Stomach (tissue), 9 donors: ENCODE results near the gene ZFP92. TPM values are rescaled to one million over a fixed set of nuclear protein-coding genes. Genes with fewer than 3 reads are reported as not detected.

Experiments
- DNase-seq, 2 donors: peaks; one replicate each; pipeline versions ENCODE4 v3.0.0 to v3.0.0-alpha.2; 2013 to 2019
- H3K27ac ChIP-seq, 5 donors: fragments of 200-600 bp in 4 of 5; sonication (generic) in 4 of 5; one replicate each; pipeline ENCODE4 v1.5.1; 2013 to 2019; ENCODE audit warnings: mild to moderate bottlenecking in 1 of 5, moderate library complexity in 1 of 5
- H3K27me3 ChIP-seq, 3 donors: fragments of 200-600 bp; sonication (generic); one replicate each; pipeline ENCODE4 v1.5.1; 2017 to 2019; ENCODE audit warnings: mixed run types in 1 of 3
- H3K36me3 ChIP-seq, 4 donors: fragments of 200-600 bp; sonication (generic); 1 replicate in 3 of 4; 2 replicates in 1 of 4; pipeline ENCODE4 v1.5.1; 2016 to 2019
- H3K4me1 ChIP-seq, 4 donors: fragments of 200-600 bp; sonication (generic); one replicate each; pipeline ENCODE4 v1.5.1; 2016 to 2019
- H3K4me3 ChIP-seq, 4 donors: fragments of 200-600 bp; sonication (generic) in 3 of 4; one replicate each; pipeline ENCODE4 v1.5.1; 2016 to 2019; ENCODE audit warnings: mild to moderate bottlenecking in 1 of 4
- H3K9me3 ChIP-seq, 4 donors: fragments of 200-600 bp; sonication (generic); one replicate each; pipeline ENCODE4 v1.5.1; 2016 to 2019
- EP300 ChIP-seq: sonication (generic); formaldehyde crosslinking; IDR thresholded peaks from one replicate; pipeline ENCODE4 v1.6.1; 2017; ENCODE audit warnings: antibody characterized with exemption
- POLR2A ChIP-seq, 4 donors: fragments of 450-650 bp; IDR thresholded peaks; one replicate each; pipeline ENCODE4 v1.6.1; 2016; ENCODE audit warnings: antibody characterized with exemption in 4 of 4, control low read depth in 2 of 4, mild to moderate bottlenecking in 1 of 4, moderate library complexity in 1 of 4
- POLR2AphosphoS5 ChIP-seq, 3 donors: sonication (generic); formaldehyde crosslinking; IDR thresholded peaks; one replicate each; pipeline ENCODE4 v1.6.1; 2016; ENCODE audit warnings: antibody characterized with exemption in 3 of 3
- WGBS, 5 donors: extraction: QIAGEN DNeasy Blood & Tissue Kit in 3 of 5; methylation state at CpG; one replicate each; pipeline versions ENCODE4 v1.1.5 to v1.1.7; 2013 to 2018; 5-methylcytosine and 5-hydroxymethylcytosine counted together
- intact Hi-C: fragments of 100-400 bp; cut with DNase I; formaldehyde crosslinking; loops from one replicate; pipeline ENCODE4 v1.15.1; 2023; ENCODE audit warnings: low total_unique reads
- polyA plus RNA-seq, 3 donors: library from polyadenylated mRNA; stranded (reverse); fragments of 200-250 nt; gene quantifications; one replicate each; pipeline ENCODE4 v1.2.3, GENCODE V29; 2013
- total RNA-seq, 5 donors: library from RNA; depleted of rRNA; stranded (reverse); fragments of >200 nt; gene quantifications; one replicate each; pipeline versions ENCODE4 v1.1.0 to v1.2.3, GENCODE V29; 2014 to 2016
- TF ChIP-seq, protein P1 (sequence below), 7 experiments: fragments of 450-650 bp in 4 of 7; fragments of 200-600 bp in 3 of 7; sonication (generic) in 3 of 7; IDR thresholded peaks; one replicate each; pipeline ENCODE4 v1.5.1; 2016 to 2019; ENCODE audit warnings: antibody characterized with exemption in 7 of 7, control low read depth in 2 of 7, mild to moderate bottlenecking in 1 of 7
- donor health status: healthy with polysubstance abuse.
- donor health status: Bipolar disorder and iron deficiency.
- donor health status: healthy.

The ZFP92 gene
- total and polyA plus RNA-seq, 8 donors: under 0.01 to 0.92 (median 0.31) TPM; not detected in 3

DNA sequence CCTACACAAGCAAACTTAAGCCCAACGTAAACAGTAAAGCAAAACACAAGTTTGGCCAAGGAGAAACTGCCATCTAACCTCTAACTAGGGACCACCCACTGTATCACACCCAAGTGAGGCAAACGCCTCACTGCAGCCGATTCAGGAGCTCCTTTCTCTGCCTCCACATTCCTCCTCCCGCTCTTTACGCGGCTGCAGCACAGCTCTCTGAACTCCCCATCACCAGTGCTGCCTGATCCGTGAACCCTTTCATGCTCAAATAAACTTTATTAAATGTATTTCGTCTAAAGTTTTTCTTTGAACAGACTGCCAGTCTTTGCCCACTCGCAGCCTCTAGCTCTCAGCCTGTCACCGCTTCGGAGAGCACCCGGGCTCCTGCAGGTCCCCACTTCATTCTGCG, 16.7 kb upstream of the ZFP92 start:
- TF ChIP-seq EP300 (no peak), POLR2A (IDR thresholded peaks at IDR 0.05) (no peak), POLR2AphosphoS5 (IDR thresholded peaks at IDR 0.05) (no peak)
- TF ChIP-seq, protein P1, sequence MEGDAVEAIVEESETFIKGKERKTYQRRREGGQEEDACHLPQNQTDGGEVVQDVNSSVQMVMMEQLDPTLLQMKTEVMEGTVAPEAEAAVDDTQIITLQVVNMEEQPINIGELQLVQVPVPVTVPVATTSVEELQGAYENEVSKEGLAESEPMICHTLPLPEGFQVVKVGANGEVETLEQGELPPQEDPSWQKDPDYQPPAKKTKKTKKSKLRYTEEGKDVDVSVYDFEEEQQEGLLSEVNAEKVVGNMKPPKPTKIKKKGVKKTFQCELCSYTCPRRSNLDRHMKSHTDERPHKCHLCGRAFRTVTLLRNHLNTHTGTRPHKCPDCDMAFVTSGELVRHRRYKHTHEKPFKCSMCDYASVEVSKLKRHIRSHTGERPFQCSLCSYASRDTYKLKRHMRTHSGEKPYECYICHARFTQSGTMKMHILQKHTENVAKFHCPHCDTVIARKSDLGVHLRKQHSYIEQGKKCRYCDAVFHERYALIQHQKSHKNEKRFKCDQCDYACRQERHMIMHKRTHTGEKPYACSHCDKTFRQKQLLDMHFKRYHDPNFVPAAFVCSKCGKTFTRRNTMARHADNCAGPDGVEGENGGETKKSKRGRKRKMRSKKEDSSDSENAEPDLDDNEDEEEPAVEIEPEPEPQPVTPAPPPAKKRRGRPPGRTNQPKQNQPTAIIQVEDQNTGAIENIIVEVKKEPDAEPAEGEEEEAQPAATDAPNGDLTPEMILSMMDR (IDR thresholded peaks at IDR 0.05): no peak
- DNase-seq: no peak
- no peak overlapping the region for H3K27ac ChIP-seq
- H3K36me3 ChIP-seq: no peaks in the 10 kb centered on the region
- 47 to 66% (median 48%) methylated on average over 9 to 13 of the region's 13 CpGs for WGBS, 5 donors
- H3K9me3 ChIP-seq: no peaks in the 10 kb centered on the region
- H3K4me1 ChIP-seq: no peaks in the 10 kb centered on the region
- peaks cover 0 to 15% (median 8%) of the 10 kb centered on the region in 3 donors for H3K27me3 ChIP-seq
- H3K4me3 ChIP-seq: no peak overlapping the region
- intact Hi-C loops: no loop called here

DNA sequence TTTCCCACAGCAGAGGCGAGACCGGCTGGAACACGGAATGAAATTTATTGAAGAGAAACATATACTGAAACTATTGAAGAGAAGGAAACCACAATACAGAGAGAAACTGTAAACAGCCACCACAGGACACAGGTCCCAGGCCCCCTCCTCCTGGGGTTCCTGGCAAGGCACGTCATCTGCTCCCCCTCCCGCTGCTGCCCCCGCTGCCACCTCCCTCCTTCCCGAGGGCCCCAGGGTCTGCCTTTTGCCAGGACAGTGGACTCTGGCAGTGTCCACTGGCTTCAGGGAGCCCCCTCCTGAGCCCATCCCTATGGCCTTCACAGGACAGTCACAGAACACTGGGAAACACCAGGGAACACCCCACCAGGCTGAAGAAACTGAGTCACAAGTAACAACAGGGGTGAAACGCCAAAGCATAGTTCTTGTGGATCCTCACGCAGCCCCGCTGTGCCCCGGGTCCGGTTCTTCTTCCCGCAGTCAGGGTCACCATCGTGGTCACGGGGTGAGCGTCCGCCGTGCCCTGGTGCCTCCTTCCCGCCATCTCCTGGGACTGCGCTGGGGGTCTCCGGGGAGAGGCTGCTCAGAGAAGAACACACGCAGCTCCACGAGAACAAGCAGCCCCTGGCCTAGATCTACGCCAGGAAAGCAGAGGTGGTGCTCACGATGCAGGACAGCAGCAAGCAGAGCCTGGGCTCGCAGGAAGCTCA, 15.5 kb upstream of the ZFP92 start:
- WGBS, 5 donors: 78 to 90% (median 87%) methylated on average over 15 to 26 of the region's 26 CpGs
- Histone ChIP-seq H3K4me1 (no peaks in the 10 kb centered on the region), H3K9me3 (peaks cover 0 to 5% (median 0%) of the 10 kb centered on the region in 4 donors), H3K4me3 (no peak overlapping the region), H3K36me3 (no peaks in the 10 kb centered on the region), H3K27me3 (peaks cover 0 to 15% (median 11%) of the 10 kb centered on the region in 3 donors), H3K27ac (no peak overlapping the region)
- intact Hi-C loops: no loop called here
- DNase-seq: no peak
- TF ChIP-seq EP300: no peak
- no peak for TF ChIP-seq POLR2A (IDR thresholded peaks at IDR 0.05)
- TF ChIP-seq, protein P1 (IDR thresholded peaks at IDR 0.05): no peak
- TF ChIP-seq POLR2AphosphoS5 (IDR thresholded peaks at IDR 0.05): no peak

DNA sequence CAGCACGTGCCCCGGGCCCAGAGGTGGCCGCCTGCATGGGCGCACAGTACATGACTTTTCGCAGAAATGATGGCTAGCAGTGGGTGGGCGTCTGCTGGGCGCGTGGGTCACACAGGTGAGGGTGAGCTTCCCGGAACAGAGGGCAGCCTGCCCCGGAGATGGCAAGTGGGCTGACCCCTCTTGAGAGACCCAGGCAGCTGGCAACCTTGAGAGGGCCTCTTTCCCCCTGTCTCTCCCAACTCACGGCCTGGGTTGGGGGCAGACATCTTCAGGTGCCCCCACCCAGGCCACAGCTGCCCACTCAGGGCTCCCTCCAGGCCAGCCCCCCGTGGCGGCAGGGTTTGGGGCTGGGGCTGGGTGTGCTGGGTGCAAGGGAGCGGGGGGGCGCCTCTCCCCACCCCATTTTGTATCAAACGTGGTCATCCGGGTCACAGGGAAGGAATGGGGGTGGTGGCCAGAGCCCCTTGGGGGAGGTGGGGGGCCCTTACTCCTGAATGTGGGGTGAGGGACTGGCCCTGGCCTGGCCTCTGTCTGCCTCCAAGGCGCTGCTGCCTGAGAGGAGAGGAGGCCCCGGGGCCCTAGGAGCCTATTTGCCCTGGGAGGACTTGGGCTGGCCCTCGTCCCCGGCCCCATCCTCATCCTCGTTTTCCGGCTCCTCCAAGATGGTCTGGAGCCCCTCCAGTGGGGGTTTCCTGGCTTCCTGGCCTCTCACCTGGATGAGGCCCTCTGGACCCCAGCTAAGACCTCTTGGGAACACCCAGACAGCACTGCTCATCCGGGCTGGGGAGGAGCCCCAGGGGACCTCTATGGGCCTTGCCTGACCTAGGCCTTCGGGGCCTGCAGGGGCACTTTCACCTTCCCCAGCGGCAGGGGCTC, 14.7 kb upstream of the ZFP92 start:
- Histone ChIP-seq H3K27me3 (peaks cover 0 to 15% (median 11%) of the 10 kb centered on the region in 3 donors), H3K4me1 (no peaks in the 10 kb centered on the region), H3K27ac (no peak overlapping the region), H3K36me3 (no peaks in the 10 kb centered on the region), H3K9me3 (peaks cover 0 to 13% (median 4%) of the 10 kb centered on the region in 4 donors), H3K4me3 (no peak overlapping the region)
- DNase-seq: no peak
- TF ChIP-seq POLR2AphosphoS5 (IDR thresholded peaks at IDR 0.05) (no peak), POLR2A (IDR thresholded peaks at IDR 0.05) (no peak), EP300 (no peak)
- TF ChIP-seq, protein P1 (IDR thresholded peaks at IDR 0.05): no peak
- intact Hi-C loops: no loop called here
- 82 to 97% (median 89%) methylated on average over 7 to 26 of the region's 26 CpGs for WGBS, 5 donors

DNA sequence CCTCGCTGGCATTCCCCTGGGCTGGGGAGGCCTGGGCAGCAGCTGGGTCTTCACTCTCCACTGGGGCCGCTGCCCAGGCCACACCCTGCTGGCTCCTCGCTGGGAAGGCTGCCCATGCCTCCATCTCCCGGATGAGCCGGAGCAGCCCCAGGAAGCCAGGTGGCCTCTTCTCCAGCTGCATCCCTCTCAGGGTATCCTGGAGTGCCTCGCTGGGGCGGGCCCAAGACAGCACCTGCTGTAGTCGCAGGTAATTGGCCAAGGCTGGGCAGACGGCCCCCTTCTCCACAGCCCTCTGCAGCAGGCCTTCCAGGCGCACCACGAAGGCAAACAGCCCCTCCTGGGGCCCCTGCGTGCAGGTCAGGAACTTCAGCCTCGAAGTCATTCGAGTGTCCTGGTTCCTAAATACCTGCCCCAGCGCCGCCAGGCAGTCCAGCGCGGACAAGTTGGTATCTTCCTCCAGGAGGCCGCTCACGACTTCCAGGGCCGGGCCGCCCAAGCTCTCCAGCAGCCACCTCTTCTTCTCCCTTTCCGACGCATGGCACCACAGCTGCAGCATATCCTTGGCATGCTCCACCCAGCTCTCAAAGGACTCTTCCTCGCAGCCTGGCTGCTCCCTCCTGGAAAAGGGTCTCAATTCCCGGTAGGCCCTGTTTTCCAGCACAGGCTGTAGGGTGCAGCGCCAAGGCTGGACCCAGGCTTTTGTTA, 13.9 kb upstream of the ZFP92 start:
- Histone ChIP-seq H3K4me1 (no peaks in the 10 kb centered on the region), H3K4me3 (no peak overlapping the region), H3K36me3 (no peaks in the 10 kb centered on the region), H3K27me3 (peaks cover 0 to 15% (median 11%) of the 10 kb centered on the region in 3 donors), H3K27ac (no peak overlapping the region), H3K9me3 (peaks cover 0 to 13% (median 4%) of the 10 kb centered on the region in 4 donors)
- DNase-seq: no peak
- WGBS, 5 donors: 70 to 87% (median 78%) methylated on average over 23 to 27 of the region's 27 CpGs; no CpG with 5 or more reads in 1 of the 5 donors
- intact Hi-C loops: no loop called here
- TF ChIP-seq, protein P1 (IDR thresholded peaks at IDR 0.05): no peak
- no peak for TF ChIP-seq POLR2A (IDR thresholded peaks at IDR 0.05)
- TF ChIP-seq POLR2AphosphoS5 (IDR thresholded peaks at IDR 0.05): no peak
- TF ChIP-seq EP300: no peak
